K562 (cell line): ENCODE results near the gene MYL5. TPM values are rescaled to one million over a fixed set of nuclear protein-coding genes. Genes with fewer than 3 reads are reported as not detected.
A peak's percentile ranks its signal among the peaks of the same experiment; 100 is the strongest.

Experiments
- ATF1 ChIP-seq, 2 experiments: fragments of 450-650 bp in 1 of 2; IDR thresholded peaks; 2 replicates each; pipeline ENCODE4 v1.6.1; 2016; ENCODE audit warnings: missing compliant biosample characterization in 1 of 2, missing genetic modification characterization in 1 of 2
- BDP1 ChIP-seq: IDR thresholded peaks from 3 replicates; pipeline ENCODE4 v1.6.1; 2011; ENCODE audit not compliant: insufficient read length, insufficient read depth
- BRCA1 ChIP-seq, 2 experiments: fragments of 450-650 bp in 1 of 2; sonication (generic) in 1 of 2; formaldehyde crosslinking in 1 of 2; IDR thresholded peaks; 2 replicates each; pipeline versions ENCODE4 v1.5.0 to v1.6.1; 2017 to 2020; ENCODE audit warnings: mild to moderate bottlenecking in 1 of 2, missing genetic modification reagents in 1 of 2
- CBX8 ChIP-seq: fragments of 200-600 bp; sonication (generic); IDR thresholded peaks from 2 replicates; pipeline ENCODE4 v1.6.1; 2012; ENCODE audit warnings: borderline replicate concordance, mixed run types, low read depth, mild to moderate bottlenecking, moderate library complexity, mixed read lengths, low read length, control low read depth, inconsistent platforms; ENCODE audit not compliant: poor library complexity, severe bottlenecking; ENCODE audit errors: extremely low read depth
- EHMT2 ChIP-seq: fragments of 450-650 bp; IDR thresholded peaks from 2 replicates; pipeline ENCODE4 v1.6.1; 2018; ENCODE audit warnings: antibody characterized with exemption
- HNRNPK ChIP-seq: fragments of 200-400 bp; formaldehyde crosslinking; IDR thresholded peaks from one replicate; pipeline ENCODE4 v1.6.1; 2018; ENCODE audit warnings: mild to moderate bottlenecking, low read depth, low read length; ENCODE audit not compliant: poor library complexity, severe bottlenecking
- RNF219 ChIP-seq: fragments of 250-450 bp; sonication (Bioruptor Pico); IDR thresholded peaks from 2 replicates; pipeline ENCODE4 v1.5.0; 2022; ENCODE audit warnings: mild to moderate bottlenecking
- SMARCC2 ChIP-seq: fragments of 450-650 bp; IDR thresholded peaks from 2 replicates; pipeline ENCODE4 v1.6.1; 2017; ENCODE audit warnings: antibody characterized with exemption, moderate library complexity, mild to moderate bottlenecking, low read depth
- U2AF1 ChIP-seq: fragments of 200-400 bp; formaldehyde crosslinking; optimal IDR thresholded peaks from 2 replicates; pipeline ENCODE3; 2017; ENCODE audit warnings: mild to moderate bottlenecking, low read depth, low read length, moderate library complexity
- ZNF197 ChIP-seq: fragments of 200-800 bp; sonication (Bioruptor generic); IDR thresholded peaks from 2 replicates; pipeline ENCODE4 v1.6.1; 2016; ENCODE audit warnings: low read depth, missing genetic modification characterization, missing compliant biosample characterization
- ZNF655 ChIP-seq: fragments of 250-450 bp; sonication (Bioruptor Pico); IDR thresholded peaks from 2 replicates; pipeline ENCODE4 v1.5.0; 2021
- polyA plus RNA-seq, 8 experiments: library from polyadenylated mRNA; depleted of rRNA in 4 of 8; stranded (reverse) in 5 of 8; unstranded in 3 of 8; fragments of >200 nt; fragmentation: Nextera tagmentation in 2 of 8; fragmentation: Illumina TruSeq in 1 of 8; extraction: Ambion mirVana in 2 of 8; extraction: Trizol in 1 of 8; gene quantifications; 2 replicates each; pipeline versions ENCODE4 v1.2.1 to v1.2.3, GENCODE V29; 2011 to 2014; ENCODE audit warnings: inconsistent platforms in 1 of 8, missing spikeins in 1 of 8
- total RNA-seq, 7 experiments: library from RNA; depleted of rRNA in 6 of 7; stranded (reverse); fragments of >200 nt in 6 of 7; fragmentation: Illumina TruSeq in 2 of 7; extraction: Trizol in 2 of 7; gene quantifications; 2 replicates each; pipeline versions ENCODE4 v1.2.1 to v1.2.3, GENCODE V29; 2011 to 2021; ENCODE audit warnings: low replicate concordance in 1 of 7
- TF ChIP-seq, protein P1 (sequence below): fragments of 250-450 bp; sonication (Bioruptor Pico); IDR thresholded peaks from 2 replicates; pipeline ENCODE4 v1.5.1; 2021; ENCODE audit warnings: mild to moderate bottlenecking
- TF ChIP-seq, protein P2 (sequence below): fragments of 200-800 bp; sonication (Bioruptor generic); IDR thresholded peaks from 2 replicates; pipeline ENCODE4 v1.6.1; 2016; ENCODE audit warnings: missing genetic modification characterization, missing compliant biosample characterization

MYL5 gene
- total and polyA plus RNA-seq, 9 of the 15 experiments (the other 6 are each of a cell fraction or from before 2014, with no cell fraction given) = 1.4 to 10.0 (median 4.1) TPM

GRCh38 chr4:674172-675035 is at the start of gene MYL5, which contains the start of gene ATP5ME (continued):
- TF ChIP-seq ATF1 (CRISPR knock-in tag; IDR thresholded peaks at IDR 0.05) = peak; percentile 78
- TF ChIP-seq ATF1 (tag; IDR thresholded peaks at IDR 0.05) = peak; percentile 99
- no peak for TF ChIP-seq CBX8
- TF ChIP-seq RNF219 (CRISPR knock-in tag) = no peak
- no peak for TF ChIP-seq HNRNPK
- TF ChIP-seq ZNF197 = no peak
- TF ChIP-seq, protein P1, sequence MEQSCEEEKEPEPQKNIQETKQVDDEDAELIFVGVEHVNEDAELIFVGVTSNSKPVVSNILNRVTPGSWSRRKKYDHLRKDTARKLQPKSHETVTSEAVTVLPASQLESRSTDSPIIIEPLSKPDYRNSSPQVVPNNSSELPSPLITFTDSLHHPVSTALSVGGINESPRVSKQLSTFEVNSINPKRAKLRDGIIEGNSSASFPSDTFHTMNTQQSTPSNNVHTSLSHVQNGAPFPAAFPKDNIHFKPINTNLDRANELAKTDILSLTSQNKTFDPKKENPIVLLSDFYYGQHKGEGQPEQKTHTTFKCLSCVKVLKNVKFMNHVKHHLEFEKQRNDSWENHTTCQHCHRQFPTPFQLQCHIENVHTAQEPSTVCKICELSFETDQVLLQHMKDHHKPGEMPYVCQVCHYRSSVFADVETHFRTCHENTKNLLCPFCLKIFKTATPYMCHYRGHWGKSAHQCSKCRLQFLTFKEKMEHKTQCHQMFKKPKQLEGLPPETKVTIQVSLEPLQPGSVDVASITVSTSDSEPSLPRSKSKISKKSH = no peak
- no peak for TF ChIP-seq BDP1
- no peak for TF ChIP-seq ZNF655 (CRISPR knock-in tag)
- TF ChIP-seq, protein P2, sequence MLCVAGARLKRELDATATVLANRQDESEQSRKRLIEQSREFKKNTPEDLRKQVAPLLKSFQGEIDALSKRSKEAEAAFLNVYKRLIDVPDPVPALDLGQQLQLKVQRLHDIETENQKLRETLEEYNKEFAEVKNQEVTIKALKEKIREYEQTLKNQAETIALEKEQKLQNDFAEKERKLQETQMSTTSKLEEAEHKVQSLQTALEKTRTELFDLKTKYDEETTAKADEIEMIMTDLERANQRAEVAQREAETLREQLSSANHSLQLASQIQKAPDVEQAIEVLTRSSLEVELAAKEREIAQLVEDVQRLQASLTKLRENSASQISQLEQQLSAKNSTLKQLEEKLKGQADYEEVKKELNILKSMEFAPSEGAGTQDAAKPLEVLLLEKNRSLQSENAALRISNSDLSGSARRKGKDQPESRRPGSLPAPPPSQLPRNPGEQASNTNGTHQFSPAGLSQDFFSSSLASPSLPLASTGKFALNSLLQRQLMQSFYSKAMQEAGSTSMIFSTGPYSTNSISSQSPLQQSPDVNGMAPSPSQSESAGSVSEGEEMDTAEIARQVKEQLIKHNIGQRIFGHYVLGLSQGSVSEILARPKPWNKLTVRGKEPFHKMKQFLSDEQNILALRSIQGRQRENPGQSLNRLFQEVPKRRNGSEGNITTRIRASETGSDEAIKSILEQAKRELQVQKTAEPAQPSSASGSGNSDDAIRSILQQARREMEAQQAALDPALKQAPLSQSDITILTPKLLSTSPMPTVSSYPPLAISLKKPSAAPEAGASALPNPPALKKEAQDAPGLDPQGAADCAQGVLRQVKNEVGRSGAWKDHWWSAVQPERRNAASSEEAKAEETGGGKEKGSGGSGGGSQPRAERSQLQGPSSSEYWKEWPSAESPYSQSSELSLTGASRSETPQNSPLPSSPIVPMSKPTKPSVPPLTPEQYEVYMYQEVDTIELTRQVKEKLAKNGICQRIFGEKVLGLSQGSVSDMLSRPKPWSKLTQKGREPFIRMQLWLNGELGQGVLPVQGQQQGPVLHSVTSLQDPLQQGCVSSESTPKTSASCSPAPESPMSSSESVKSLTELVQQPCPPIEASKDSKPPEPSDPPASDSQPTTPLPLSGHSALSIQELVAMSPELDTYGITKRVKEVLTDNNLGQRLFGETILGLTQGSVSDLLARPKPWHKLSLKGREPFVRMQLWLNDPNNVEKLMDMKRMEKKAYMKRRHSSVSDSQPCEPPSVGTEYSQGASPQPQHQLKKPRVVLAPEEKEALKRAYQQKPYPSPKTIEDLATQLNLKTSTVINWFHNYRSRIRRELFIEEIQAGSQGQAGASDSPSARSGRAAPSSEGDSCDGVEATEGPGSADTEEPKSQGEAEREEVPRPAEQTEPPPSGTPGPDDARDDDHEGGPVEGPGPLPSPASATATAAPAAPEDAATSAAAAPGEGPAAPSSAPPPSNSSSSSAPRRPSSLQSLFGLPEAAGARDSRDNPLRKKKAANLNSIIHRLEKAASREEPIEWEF (CRISPR knock-in tag) = no peak
- peak; percentile 70 for TF ChIP-seq U2AF1
- no peak for TF ChIP-seq BRCA1 (IDR thresholded peaks at IDR 0.05)
- TF ChIP-seq BRCA1 (CRISPR knock-in tag; IDR thresholded peaks at IDR 0.05) = no peak
- TF ChIP-seq SMARCC2 = no peak
- no peak for TF ChIP-seq EHMT2
